IPS DF 19.7 (cell line): ENCODE measurements around the gene COL20A1.
"Not testable (repeated sequence)": the region's sequence is repeated elsewhere in the genome, so short reads cannot be mapped to it uniquely, and the experiment has no call there.

ENCODE experiments used
- DNase-seq: peaks from one replicate; pipeline ENCODE4 v3.0.0-alpha.2; 2013; ENCODE audit warnings: low read depth, low spot score

Gene COL20A1

DNA sequence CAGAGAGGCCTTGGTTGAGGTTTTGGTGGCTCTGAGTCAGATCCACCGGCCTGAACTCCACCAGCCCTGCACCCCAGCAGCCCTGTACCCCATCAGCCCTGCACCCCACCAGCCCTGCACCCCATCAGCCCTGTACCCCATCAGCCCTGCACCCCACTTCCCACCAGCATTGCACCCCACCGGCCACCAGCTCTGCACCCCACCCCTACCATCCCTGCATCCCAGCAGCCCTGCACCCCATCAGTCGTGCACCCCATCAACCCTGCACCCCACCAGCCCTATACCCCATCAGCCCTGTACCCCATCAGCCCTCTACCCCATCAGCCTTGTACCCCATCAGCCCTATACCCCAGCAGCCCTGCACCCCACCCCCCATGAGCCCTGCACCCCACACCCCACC, 82.5 kb downstream of the COL20A1 start:
- no peak for DNase-seq

DNA sequence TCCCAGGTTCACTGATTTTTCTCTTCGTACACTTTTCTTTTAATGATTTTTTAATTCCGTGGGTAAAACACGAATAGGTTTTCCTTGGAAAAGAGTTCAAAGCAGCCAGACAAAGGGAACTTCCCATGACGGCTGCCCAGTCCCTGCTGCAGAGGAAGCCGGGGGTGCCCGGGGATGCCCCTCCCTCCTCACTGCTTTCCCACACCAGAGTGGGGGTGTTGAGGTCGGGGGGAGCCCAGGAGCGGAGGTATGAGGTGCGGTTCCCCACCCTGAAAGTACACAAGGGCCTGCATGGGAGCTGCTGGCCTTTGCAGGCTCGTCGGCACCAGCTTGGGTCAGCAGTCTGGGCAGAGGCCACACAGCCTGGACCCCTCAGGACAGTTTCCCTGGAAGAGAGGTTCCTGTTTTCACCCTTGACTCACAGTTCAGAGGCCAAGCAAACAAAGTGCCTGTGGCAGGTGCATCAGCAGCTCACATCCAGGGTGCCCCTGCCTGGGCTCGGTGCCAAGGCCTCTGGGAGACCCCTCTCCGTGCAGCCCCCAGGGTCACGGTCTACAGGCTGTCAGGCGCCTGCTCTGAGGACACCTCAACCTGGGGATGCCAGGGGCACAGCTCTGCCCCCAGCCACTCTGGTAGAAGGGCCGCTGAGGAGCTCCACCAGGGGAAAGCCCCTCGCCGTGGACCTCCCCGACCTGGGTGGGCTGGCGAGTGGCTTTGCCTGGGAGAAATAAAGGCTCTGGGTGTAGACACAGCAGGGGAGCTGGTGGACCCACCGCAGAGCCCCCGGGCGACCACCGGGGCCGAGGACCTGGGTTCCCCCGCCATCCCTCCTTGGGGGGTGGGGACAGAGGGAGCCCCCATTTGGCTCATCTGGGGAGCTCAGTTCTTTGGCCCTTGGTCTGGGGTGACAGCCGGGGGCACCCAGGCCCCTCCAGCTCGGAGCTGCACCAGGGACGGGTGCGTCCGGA, 83.6 kb downstream of the COL20A1 start:
- no peak for DNase-seq

DNA sequence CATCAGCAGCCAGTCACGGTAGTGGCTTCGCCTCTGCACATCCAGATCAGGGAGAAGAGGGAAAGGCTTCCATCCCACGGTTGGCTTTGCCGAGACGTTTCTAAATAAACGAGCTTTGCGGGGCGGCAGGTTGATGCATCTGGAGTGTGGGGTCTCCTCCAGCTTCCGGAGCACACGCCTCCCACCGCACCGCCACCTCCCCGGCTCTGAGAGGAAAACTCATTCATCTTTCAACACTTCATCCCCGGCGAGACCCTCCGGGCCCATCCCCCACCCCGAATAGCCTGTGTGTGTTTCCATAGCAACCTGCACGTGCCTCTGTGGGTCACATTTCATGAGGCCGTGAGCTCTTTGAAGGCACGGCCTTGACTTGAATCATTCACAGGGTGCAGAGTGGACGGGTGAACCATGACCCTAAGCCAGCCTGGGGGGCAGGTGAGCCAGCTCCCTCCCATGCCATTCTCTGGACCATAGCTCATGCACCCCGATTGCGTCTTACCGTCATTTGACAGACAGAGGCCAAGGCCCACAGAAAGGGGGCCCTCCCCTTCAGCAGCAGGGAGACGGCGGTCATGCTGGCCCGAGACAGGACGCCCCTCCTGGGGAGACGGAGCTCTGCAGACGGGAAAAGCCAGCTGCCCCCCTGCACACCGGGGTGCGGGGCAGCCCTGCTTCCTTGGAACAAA, 84.4 kb downstream of the COL20A1 start:
- DNase-seq = no peak

DNA sequence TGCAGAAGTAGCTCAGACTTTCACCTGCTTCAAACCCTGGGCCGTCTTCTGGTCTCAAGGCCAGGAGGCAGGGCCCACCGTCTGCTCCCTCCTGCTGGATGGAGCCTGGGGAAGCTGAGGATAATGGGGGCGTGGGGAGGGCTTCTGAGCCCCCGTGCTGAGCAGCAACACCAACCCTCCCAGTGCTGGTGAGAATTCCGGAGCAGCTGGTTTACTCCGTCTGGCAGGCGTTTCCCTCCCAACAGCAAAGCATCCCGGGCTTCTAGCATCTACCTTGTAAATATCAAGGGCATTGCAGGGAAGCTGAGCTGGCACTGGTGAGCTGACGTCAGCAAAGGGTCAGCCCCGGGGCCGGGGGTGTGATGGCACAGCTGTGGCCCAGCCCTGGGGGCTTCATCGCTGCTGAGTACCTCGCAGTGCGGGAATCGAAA, 85.0 kb downstream of the COL20A1 start:
- no peak for DNase-seq

DNA sequence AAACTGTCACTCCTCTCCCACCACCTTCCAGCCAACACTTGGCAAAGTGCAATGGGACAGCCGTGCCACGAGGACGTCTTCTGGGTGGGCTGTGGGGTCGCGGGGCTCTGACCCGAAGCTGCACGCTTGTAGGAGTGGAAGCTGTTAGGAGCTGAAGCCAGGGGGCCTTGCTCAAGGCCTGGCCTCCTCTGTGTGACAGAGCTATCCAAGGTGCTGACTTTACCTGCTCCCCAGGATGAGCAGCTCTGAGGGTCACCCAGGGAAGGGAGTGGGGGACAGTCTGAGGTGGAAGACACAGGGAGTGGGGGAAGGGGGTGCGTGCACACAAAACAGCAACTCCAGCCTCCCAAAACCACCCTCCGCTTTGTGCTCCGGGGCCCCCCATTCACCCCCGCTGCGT, 85.6 kb downstream of the COL20A1 start:
- no peak for DNase-seq

DNA sequence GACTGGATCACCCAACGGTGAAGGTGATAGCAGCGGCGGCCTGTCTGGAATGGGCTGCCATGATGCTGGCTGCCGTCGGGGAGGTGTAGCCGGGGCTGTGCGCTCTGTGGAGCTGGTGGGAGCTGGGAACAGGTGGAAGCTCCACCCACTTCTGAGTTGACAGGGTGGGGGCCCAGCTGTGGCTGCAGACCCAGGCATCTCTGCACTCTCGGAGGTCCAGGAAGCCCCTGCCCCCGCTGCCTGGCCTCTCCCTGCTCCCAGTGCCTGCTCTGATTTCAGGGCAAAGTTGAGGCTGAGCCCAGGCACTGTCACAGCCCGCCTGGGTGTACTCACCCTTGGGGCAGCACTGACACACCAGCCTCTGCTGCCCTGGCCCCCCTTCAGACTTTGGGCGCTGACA, 86.3 kb downstream of the COL20A1 start:
- no peak for DNase-seq

DNA sequence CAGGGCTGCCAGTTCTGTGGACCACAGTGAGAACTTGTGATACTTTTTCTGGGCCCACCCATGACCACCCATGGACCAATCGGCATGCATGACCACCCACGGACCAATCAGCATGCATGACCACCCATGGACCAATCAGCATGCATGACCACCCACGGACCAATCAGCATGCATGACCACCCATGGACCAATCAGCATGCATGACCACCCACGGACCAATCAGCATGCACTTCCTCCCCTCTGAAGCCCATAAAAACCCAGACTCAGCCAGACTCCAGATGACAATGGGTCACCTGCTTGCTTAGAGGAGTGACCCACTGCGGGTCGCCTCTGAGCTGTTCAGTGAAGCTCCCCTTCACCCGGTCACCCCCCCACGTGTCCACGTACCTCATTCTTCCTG, 86.9 kb downstream of the COL20A1 start:
- DNase-seq = not testable (repeated sequence)

DNA sequence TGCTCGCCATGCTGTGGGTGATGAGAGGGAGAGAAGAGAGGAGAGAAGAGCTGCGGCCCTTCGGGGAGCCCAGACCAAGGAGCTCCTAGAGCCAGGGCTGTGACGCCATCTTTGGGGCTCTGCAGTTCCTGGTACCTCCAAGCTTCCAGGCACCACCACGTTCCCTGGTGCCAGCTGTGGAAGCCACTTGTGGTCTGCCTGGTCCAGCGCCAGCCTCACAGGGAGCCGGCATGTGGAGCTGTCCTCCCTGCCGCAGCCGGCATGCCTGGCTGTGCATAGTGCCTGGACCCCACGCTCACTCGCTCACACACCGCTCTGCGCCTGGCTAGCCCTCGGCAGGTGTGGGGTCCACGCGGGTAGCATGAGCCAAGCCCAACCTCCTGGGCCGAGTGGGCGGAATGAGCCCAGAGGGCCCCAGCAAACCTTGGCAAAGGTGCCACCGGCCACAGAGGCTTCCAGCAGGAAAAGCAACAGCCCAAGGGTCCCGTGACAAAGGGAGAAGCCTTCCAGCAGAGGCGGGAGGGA, 87.4 kb downstream of the COL20A1 start:
- no peak for DNase-seq

DNA sequence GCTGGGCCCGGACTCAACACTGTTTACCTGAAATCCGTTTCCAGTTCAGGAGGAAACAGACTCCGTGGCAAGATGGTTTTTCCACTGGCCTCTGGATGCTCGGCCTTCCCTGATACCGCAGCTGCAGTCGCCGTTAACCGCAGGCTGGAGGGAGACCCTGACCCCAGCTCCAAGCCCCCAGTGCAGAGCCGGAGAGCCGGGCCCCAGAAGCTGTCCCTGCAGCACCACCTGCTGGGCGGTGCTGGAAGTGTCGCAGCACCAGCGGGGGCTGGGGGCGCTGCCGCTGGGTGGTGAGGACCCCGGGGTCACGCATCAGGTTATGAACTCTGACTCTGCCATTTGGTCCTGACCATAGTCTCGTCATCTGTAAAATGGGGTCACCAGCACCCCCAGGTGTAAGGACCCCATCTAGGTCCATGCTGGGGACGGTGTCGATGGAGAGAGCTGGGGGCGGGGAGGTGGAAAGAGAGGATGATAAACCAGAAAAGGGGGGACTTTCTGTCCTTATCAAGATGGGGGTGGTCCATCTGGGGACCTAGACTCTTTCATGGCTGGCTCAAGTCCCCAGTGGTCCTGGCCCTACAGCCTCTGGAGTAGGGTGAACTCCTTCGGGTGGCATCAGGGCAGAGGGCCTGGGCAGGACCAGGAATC, 88.9 kb downstream of the COL20A1 start:
- no peak for DNase-seq

DNA sequence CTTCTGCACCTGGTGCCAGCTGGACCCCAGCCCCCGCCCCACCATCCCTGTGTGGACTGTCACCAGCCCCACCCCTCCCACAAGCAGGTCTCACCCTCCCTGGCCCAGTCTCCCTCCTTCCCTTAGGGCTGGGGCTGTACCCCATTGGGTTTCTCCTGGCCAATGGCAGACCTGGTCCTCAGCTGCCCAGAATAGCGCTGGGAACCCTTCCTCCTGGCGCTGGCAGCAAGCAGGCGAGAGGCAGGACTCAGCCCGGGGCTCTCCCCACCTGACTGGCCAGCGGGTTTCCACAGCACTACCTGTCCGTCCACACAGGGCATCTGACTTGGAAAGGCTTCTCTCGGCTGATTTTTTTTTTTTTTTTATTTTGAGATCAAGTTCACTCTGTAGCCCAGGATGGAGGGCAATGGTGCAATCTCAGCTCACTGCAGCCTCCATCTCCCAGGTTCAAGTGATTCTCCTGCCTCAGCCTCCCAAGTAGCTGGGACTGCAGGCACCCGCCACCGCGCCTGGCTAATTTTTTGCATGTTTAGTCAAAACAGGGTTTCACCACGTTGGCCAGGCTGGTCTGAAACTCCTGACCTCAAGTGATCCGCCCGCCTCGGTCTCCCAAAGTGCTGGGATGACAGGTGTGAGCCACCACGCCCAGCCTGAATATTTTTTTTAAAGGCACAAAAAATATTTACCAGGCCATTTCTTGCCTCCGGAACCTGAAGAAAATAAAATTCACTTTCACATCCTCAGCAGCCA, 89.7 kb downstream of the COL20A1 start:
- DNase-seq = no peak

DNA sequence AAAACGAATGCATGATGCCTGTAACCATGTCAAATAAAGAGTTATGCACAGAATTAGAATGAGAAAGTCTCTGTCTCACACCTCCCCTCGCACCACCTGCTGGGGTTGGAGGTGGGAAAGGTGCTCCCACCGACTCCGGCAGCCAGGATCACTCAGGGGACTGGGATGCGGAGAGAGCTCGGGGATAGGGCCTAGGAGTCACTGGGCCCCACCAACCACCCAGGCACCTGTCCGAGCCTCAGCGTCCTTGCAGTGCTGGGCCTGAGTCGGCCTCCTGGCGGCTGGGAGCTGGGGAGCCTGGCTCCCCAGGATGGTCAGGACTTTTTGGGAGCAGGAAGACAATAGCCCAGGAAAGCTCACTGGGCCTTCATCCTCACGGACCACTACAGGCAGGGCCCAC, 90.6 kb downstream of the COL20A1 start:
- DNase-seq = no peak

DNA sequence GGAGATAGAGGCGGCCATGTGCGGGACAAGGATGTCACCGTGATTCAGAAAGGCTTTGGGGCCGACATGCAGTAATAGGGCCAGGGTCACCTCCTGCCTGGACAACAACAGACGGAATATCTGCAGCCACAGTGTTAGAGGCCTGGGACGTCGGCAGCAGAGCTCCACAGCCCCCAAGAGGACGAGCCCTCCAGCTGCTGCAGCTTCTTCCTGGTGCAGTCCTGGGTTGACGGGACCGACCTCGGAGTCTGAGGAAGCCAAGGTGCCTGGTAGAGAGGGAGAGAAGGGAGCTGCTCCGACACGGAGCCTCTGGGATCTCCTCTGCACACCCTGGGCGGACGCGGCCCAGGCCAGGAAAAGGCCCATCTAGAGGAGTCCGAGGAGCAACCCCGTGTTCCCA, 91.3 kb downstream of the COL20A1 start:
- DNase-seq = no peak
